HepG2 (cell line): ENCODE data around the gene CLEC20A. TPM values are rescaled to one million over a fixed set of nuclear protein-coding genes. Genes with fewer than 3 reads are reported as not detected.
A peak's percentile ranks its signal among the peaks of the same experiment; 100 is the strongest.

ENCODE experiments used
- AHR ChIP-seq: IDR thresholded peaks from 2 replicates; pipeline ENCODE4 v1.6.1; 2018; ENCODE audit warnings: missing genetic modification reagents, missing compliant biosample characterization
- DPF2 ChIP-seq: sonication (generic); formaldehyde crosslinking; IDR thresholded peaks from 2 replicates; pipeline ENCODE4 v1.4.0; 2020; ENCODE audit warnings: mild to moderate bottlenecking, low read depth, missing genetic modification reagents, borderline replicate concordance
- ELF3 ChIP-seq: IDR thresholded peaks from 2 replicates; pipeline ENCODE4 v1.6.1; 2016; ENCODE audit warnings: missing genetic modification reagents, missing compliant biosample characterization
- EZH2 ChIP-seq: conservative IDR thresholded peaks from 2 replicates; pipeline ENCODE4 v1.6.1; 2012; ENCODE audit warnings: mild to moderate bottlenecking, low read depth, low read length, moderate library complexity
- HDAC6 ChIP-seq: fragments of 200-600 bp; sonication (generic); IDR thresholded peaks from 2 replicates; pipeline ENCODE4 v1.7.0; 2017; ENCODE audit warnings: mild to moderate bottlenecking, antibody characterized with exemption, low read length, low read depth
- HNF4A ChIP-seq: sonication (generic); formaldehyde crosslinking; IDR thresholded peaks from 2 replicates; pipeline ENCODE4 v1.4.0; 2020; ENCODE audit warnings: missing genetic modification reagents
- RFXAP ChIP-seq: sonication (generic); formaldehyde crosslinking; IDR thresholded peaks from 2 replicates; pipeline ENCODE4 v1.4.0; 2020; ENCODE audit warnings: missing genetic modification reagents, borderline replicate concordance
- TAF15 ChIP-seq: fragments of 200-400 bp; formaldehyde crosslinking; IDR thresholded peaks from one replicate; pipeline ENCODE4 v1.6.1; 2018; ENCODE audit warnings: mild to moderate bottlenecking, low read depth, low read length; ENCODE audit not compliant: poor library complexity, severe bottlenecking
- TGIF2 ChIP-seq: IDR thresholded peaks from 2 replicates; pipeline ENCODE4 v1.6.1; 2016; ENCODE audit warnings: control low read depth, missing compliant biosample characterization
- U2AF2 ChIP-seq: fragments of 200-400 bp; formaldehyde crosslinking; IDR thresholded peaks from 2 replicates; pipeline ENCODE4 v1.6.1; 2017; ENCODE audit warnings: low read depth, mild to moderate bottlenecking, low read length
- ZFY ChIP-seq: sonication (generic); formaldehyde crosslinking; IDR thresholded peaks from 2 replicates; pipeline ENCODE4 v1.4.0; 2020; ENCODE audit warnings: missing genetic modification reagents
- ZNF234 ChIP-seq: sonication (generic); formaldehyde crosslinking; conservative IDR thresholded peaks from 2 replicates; pipeline ENCODE4 v1.5.1; 2020; ENCODE audit warnings: mild to moderate bottlenecking, missing genetic modification reagents
- ZNF256 ChIP-seq: sonication (generic); formaldehyde crosslinking; conservative IDR thresholded peaks from 2 replicates; pipeline ENCODE4 v1.4.0; 2020; ENCODE audit warnings: missing genetic modification reagents
- ZNF737 ChIP-seq: sonication (generic); formaldehyde crosslinking; IDR thresholded peaks from 2 replicates; pipeline ENCODE4 v1.5.0; 2020; ENCODE audit warnings: missing genetic modification reagents, mild to moderate bottlenecking, borderline replicate concordance
- ZNF772 ChIP-seq: sonication (generic); formaldehyde crosslinking; IDR thresholded peaks from 2 replicates; pipeline ENCODE4 v1.5.0; 2020; ENCODE audit warnings: mild to moderate bottlenecking, missing genetic modification reagents
- polyA plus RNA-seq, 8 experiments: library from polyadenylated mRNA; depleted of rRNA in 3 of 8; stranded (reverse) in 7 of 8; unstranded in 1 of 8; fragments of >200 nt; fragmentation: Illumina TruSeq in 4 of 8; extraction: Trizol in 4 of 8; gene quantifications; 2 replicates each; pipeline versions ENCODE4 v1.2.1 to v1.2.3, GENCODE V29; 2011 to 2016; ENCODE audit warnings: low read depth in 4 of 8, missing spikeins in 1 of 8, mixed read lengths in 1 of 8; ENCODE audit not compliant: insufficient read depth in 1 of 8
- total RNA-seq, 5 experiments: library from RNA; depleted of rRNA; stranded (reverse); fragments of >200 nt; fragmentation: Illumina TruSeq; extraction: Trizol; gene quantifications; 2 replicates each; pipeline ENCODE4 v1.2.3, GENCODE V29; 2016; ENCODE audit warnings: low read depth in 1 of 5
- TF ChIP-seq, protein P1 (sequence below): sonication (generic); formaldehyde crosslinking; IDR thresholded peaks from 2 replicates; pipeline ENCODE4 v1.5.1; 2020; ENCODE audit warnings: missing genetic modification reagents, mild to moderate bottlenecking, borderline replicate concordance
- TF ChIP-seq, protein P2 (sequence below): sonication (generic); formaldehyde crosslinking; IDR thresholded peaks from 2 replicates; pipeline ENCODE4 v1.8.1; 2023; ENCODE audit warnings: mild to moderate bottlenecking, inconsistent platforms, moderate library complexity, missing genetic modification reagents, borderline replicate concordance
- TF ChIP-seq, protein P3 (sequence below): sonication (generic); formaldehyde crosslinking; IDR thresholded peaks from 2 replicates; pipeline ENCODE4 v1.5.0; 2020; ENCODE audit warnings: missing genetic modification reagents
- TF ChIP-seq, protein P4 (sequence below): sonication (generic); formaldehyde crosslinking; IDR thresholded peaks from 2 replicates; pipeline ENCODE4 v1.4.0; 2020; ENCODE audit warnings: missing genetic modification reagents, borderline replicate concordance
- TF ChIP-seq, protein P5 (sequence below): sonication (generic); formaldehyde crosslinking; conservative IDR thresholded peaks from 2 replicates; pipeline ENCODE4 v1.8.0; 2022; ENCODE audit warnings: mild to moderate bottlenecking, moderate library complexity, missing genetic modification reagents

The CLEC20A gene
- total and polyA plus RNA-seq, 2 of the 13 experiments (the other 11 are each of a cell fraction or from before 2014, with no cell fraction given) = not detected

DNA sequence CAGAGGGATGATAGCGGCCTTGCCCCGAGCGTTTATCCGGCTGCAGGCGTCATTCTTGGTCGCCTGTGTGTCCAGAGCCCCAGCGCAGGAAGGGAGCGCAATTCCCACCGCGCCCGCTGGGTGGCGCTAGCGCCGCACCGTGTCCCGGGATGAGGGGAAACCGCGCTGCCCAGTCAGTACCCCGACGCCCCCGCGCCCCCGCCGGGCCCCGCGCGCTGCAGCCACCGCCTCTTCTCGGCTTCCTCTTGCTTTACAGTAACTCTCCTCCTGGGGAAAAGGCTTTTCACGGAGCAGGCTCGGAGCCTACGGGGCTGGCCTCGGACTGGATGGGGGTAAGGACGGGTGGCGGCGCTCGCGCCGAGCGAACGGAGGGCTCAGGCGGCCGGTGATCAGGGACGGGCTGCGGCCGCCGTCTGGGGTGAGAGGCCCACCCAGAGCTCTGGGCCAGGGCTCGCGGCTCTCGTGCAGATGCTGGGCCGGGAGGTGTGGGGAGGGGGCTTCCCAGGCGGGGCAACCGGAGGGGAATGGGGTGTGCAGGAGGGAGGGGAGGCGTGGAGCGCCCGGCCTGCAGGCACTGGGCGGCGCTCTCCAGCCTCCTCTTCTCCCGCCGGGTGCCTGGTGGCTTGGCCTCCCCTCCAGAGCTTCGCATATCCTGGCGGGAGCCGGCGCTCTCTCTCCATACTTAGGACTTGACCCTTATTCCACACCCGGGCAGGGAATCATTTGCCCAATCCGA lies 46.0 kb upstream of the CLEC20A start (continued):
- TF ChIP-seq, protein P1, sequence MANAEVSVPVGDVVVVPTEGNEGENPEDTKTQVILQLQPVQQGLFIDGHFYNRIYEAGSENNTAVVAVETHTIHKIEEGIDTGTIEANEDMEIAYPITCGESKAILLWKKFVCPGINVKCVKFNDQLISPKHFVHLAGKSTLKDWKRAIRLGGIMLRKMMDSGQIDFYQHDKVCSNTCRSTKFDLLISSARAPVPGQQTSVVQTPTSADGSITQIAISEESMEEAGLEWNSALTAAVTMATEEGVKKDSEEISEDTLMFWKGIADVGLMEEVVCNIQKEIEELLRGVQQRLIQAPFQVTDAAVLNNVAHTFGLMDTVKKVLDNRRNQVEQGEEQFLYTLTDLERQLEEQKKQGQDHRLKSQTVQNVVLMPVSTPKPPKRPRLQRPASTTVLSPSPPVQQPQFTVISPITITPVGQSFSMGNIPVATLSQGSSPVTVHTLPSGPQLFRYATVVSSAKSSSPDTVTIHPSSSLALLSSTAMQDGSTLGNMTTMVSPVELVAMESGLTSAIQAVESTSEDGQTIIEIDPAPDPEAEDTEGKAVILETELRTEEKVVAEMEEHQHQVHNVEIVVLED = 0 out of 2 replicates have a peak, but pooled peaks have one; percentile 5
- TF ChIP-seq HDAC6 = no peak
- TF ChIP-seq AHR (CRISPR knock-in tag) = 0 out of 2 replicates have a peak, but pooled peaks have one; percentile 11
- no peak for TF ChIP-seq HNF4A
- TF ChIP-seq ELF3 (CRISPR knock-in tag) = no peak
- TF ChIP-seq, protein P2, sequence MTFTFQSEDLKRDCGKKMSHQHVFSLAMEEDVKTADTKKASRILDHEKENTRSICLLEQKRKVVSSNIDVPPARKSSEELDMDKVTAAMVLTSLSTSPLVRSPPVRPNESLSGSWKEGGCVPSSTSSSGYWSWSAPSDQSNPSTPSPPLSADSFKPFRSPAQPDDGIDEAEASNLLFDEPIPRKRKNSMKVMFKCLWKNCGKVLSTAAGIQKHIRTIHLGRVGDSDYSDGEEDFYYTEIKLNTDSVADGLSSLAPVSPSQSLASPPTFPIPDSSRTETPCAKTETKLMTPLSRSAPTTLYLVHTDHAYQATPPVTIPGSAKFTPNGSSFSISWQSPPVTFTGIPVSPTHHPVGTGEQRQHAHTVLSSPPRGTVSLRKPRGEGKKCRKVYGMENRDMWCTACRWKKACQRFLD (CRISPR knock-in tag) = no peak; the same call in 1 of the 2 replicates
- TF ChIP-seq DPF2 (CRISPR knock-in tag) = no peak
- TF ChIP-seq ZNF256 (CRISPR knock-in tag) = no peak
- TF ChIP-seq, protein P3, sequence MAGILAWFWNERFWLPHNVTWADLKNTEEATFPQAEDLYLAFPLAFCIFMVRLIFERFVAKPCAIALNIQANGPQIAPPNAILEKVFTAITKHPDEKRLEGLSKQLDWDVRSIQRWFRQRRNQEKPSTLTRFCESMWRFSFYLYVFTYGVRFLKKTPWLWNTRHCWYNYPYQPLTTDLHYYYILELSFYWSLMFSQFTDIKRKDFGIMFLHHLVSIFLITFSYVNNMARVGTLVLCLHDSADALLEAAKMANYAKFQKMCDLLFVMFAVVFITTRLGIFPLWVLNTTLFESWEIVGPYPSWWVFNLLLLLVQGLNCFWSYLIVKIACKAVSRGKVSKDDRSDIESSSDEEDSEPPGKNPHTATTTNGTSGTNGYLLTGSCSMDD (CRISPR knock-in tag) = no peak
- no peak for TF ChIP-seq TAF15
- TF ChIP-seq ZNF234 (CRISPR knock-in tag) = no peak
- TF ChIP-seq, protein P4, sequence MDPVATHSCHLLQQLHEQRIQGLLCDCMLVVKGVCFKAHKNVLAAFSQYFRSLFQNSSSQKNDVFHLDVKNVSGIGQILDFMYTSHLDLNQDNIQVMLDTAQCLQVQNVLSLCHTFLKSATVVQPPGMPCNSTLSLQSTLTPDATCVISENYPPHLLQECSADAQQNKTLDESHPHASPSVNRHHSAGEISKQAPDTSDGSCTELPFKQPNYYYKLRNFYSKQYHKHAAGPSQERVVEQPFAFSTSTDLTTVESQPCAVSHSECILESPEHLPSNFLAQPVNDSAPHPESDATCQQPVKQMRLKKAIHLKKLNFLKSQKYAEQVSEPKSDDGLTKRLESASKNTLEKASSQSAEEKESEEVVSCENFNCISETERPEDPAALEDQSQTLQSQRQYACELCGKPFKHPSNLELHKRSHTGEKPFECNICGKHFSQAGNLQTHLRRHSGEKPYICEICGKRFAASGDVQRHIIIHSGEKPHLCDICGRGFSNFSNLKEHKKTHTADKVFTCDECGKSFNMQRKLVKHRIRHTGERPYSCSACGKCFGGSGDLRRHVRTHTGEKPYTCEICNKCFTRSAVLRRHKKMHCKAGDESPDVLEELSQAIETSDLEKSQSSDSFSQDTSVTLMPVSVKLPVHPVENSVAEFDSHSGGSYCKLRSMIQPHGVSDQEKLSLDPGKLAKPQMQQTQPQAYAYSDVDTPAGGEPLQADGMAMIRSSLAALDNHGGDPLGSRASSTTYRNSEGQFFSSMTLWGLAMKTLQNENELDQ (CRISPR knock-in tag) = no peak
- no peak for TF ChIP-seq EZH2
- no peak for TF ChIP-seq TGIF2
- no peak for TF ChIP-seq ZNF772 (CRISPR knock-in tag)
- TF ChIP-seq, protein P5, sequence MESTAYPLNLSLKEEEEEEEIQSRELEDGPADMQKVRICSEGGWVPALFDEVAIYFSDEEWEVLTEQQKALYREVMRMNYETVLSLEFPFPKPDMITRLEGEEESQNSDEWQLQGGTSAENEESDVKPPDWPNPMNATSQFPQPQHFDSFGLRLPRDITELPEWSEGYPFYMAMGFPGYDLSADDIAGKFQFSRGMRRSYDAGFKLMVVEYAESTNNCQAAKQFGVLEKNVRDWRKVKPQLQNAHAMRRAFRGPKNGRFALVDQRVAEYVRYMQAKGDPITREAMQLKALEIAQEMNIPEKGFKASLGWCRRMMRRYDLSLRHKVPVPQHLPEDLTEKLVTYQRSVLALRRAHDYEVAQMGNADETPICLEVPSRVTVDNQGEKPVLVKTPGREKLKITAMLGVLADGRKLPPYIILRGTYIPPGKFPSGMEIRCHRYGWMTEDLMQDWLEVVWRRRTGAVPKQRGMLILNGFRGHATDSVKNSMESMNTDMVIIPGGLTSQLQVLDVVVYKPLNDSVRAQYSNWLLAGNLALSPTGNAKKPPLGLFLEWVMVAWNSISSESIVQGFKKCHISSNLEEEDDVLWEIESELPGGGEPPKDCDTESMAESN (CRISPR knock-in tag) = peak; percentile 71
- TF ChIP-seq ZNF737 = 0 out of 2 replicates have a peak, but pooled peaks have one; percentile 5
- TF ChIP-seq U2AF2 = no peak
- no peak for TF ChIP-seq RFXAP
- TF ChIP-seq ZFY (CRISPR knock-in tag) = peak; percentile 19; the same call in 1 of the 2 replicates
